IMR-90 (cell line): ENCODE results near the gene HMG20A. TPM values are rescaled to one million over a fixed set of nuclear protein-coding genes. Genes with fewer than 3 reads are reported as not detected.

Source experiments
- ATAC-seq: fragments of 200-7000 bp; cut with Tn5 transposase; 2 replicates; pipeline ENCODE4 v1.9.1; 2020; ENCODE audit warnings: low read depth, mild to moderate bottlenecking, moderate library complexity
- BruUV-seq: library from RNA; stranded (reverse); fragments of 400-500 nt; replicated peaks from 2 replicates; lab custom pipeline; 2021; lab: Mats Ljungman, UMichigan
- CTCF ChIA-PET: fragments of 300-600 bp; formaldehyde crosslinking; extraction: SDS; loops from one replicate; lab custom pipeline; 2021; ENCODE audit warnings: antibody characterized with exemption; lab: Yijun Ruan, JAX
- POLR2A ChIA-PET: fragments of 300-600 bp; sonication (Branson Sonifier 250); formaldehyde crosslinking; loops from one replicate; lab custom pipeline; 2022; ENCODE audit warnings: antibody characterized with exemption; ENCODE audit not compliant: unreplicated experiment; lab: Charles Lee
- DNase-seq: peaks from one replicate; pipeline ENCODE4 v3.0.0; 2013
- H2AFZ ChIP-seq: replicated peaks from 2 replicates; pipeline ENCODE3; 2013; ENCODE audit warnings: low read length, mild to moderate bottlenecking; ENCODE audit not compliant: poor library complexity
- H2AK5ac ChIP-seq: 2 replicates; pipeline ENCODE4 v1.6.1; 2013; ENCODE audit warnings: low read depth, low read length, inconsistent platforms
- H2AK9ac ChIP-seq: replicated peaks from 2 replicates; pipeline ENCODE3; 2013; ENCODE audit warnings: mild to moderate bottlenecking, low read depth, low read length, moderate library complexity; ENCODE audit not compliant: poor library complexity
- H2BK120ac ChIP-seq: 2 replicates; pipeline ENCODE4 v1.6.1; 2013; ENCODE audit warnings: low read depth, low read length, inconsistent platforms
- H2BK15ac ChIP-seq: 3 replicates; pipeline ENCODE4 v1.6.1; 2013; ENCODE audit warnings: low read depth, low read length, inconsistent platforms
- H2BK20ac ChIP-seq: 2 replicates; pipeline ENCODE4 v1.6.1; 2013; ENCODE audit warnings: low read depth, mild to moderate bottlenecking, inconsistent platforms, low read length, moderate library complexity
- H2BK5ac ChIP-seq: 2 replicates; pipeline ENCODE4 v1.6.1; 2013; ENCODE audit warnings: mild to moderate bottlenecking, low read depth, low read length, inconsistent platforms; ENCODE audit not compliant: poor library complexity, severe bottlenecking
- H3K14ac ChIP-seq: replicated peaks from 2 replicates; pipeline ENCODE4 v1.6.1; 2013; ENCODE audit warnings: low read depth, low read length, inconsistent platforms
- H3K18ac ChIP-seq: 2 replicates; pipeline ENCODE4 v1.6.1; 2013; ENCODE audit warnings: low read depth, low read length, control low read depth
- H3K23ac ChIP-seq: 2 replicates; pipeline ENCODE4 v1.6.1; 2013; ENCODE audit warnings: low read depth, low read length, inconsistent platforms
- H3K27ac ChIP-seq: 2 replicates; pipeline ENCODE4 v1.5.1; 2013; ENCODE audit warnings: mild to moderate bottlenecking, control low read depth, low read length; ENCODE audit not compliant: insufficient read depth
- H3K27me3 ChIP-seq: 2 replicates; pipeline ENCODE4 v1.6.1; 2013; ENCODE audit warnings: low read length; ENCODE audit not compliant: control insufficient read depth, insufficient read depth
- H3K36me3 ChIP-seq: 2 replicates; pipeline ENCODE4 v1.6.1; 2013; ENCODE audit warnings: low read length, mixed read lengths; ENCODE audit not compliant: control insufficient read depth, insufficient read depth
- H3K4ac ChIP-seq: 2 replicates; pipeline ENCODE4 v1.6.1; 2013; ENCODE audit warnings: low read depth, low read length, inconsistent platforms
- H3K4me1 ChIP-seq: 2 replicates; pipeline ENCODE4 v1.6.1; 2013; ENCODE audit warnings: low read length, mixed read lengths; ENCODE audit not compliant: control insufficient read depth, insufficient read depth
- H3K4me2 ChIP-seq: 2 replicates; pipeline ENCODE4 v1.6.1; 2013; ENCODE audit warnings: low read depth, mild to moderate bottlenecking, control low read depth, low read length, moderate library complexity
- H3K4me3 ChIP-seq: 2 replicates; pipeline ENCODE4 v1.5.1; 2013; ENCODE audit warnings: low read depth, mild to moderate bottlenecking, control low read depth, low read length, moderate library complexity; ENCODE audit not compliant: insufficient read depth
- H3K56ac ChIP-seq: 2 replicates; pipeline ENCODE4 v1.6.1; 2013; ENCODE audit warnings: low read length, inconsistent platforms; ENCODE audit not compliant: insufficient read depth; ENCODE audit errors: extremely low read depth
- H3K79me1 ChIP-seq, 2 experiments: 2 replicates each; pipeline ENCODE4 v1.6.1; 2013; ENCODE audit warnings: low read length in 2 of 2, inconsistent platforms in 1 of 2, low read depth in 1 of 2
- H3K9ac ChIP-seq: 2 replicates; pipeline ENCODE4 v1.6.1; 2013; ENCODE audit warnings: low read depth, low read length, control low read depth
- H3K9me1 ChIP-seq: 2 replicates; pipeline ENCODE4 v1.6.1; 2013; ENCODE audit warnings: low read length, inconsistent platforms; ENCODE audit not compliant: insufficient read depth
- H3K9me3 ChIP-seq: 2 replicates; pipeline ENCODE4 v1.6.1; 2013; ENCODE audit warnings: low read length; ENCODE audit not compliant: control insufficient read depth, insufficient read depth
- H4K20me1 ChIP-seq: 2 replicates; pipeline ENCODE4 v1.6.1; 2013; ENCODE audit warnings: low read length, inconsistent platforms; ENCODE audit not compliant: insufficient read depth
- H4K5ac ChIP-seq: 2 replicates; pipeline ENCODE4 v1.6.1; 2013; ENCODE audit warnings: mild to moderate bottlenecking, low read depth, low read length, control low read depth
- H4K8ac ChIP-seq, 2 experiments: 2 replicates each; pipeline ENCODE4 v1.6.1; 2013; ENCODE audit warnings: low read depth in 2 of 2, low read length in 2 of 2, control low read depth in 1 of 2, inconsistent platforms in 1 of 2
- H4K91ac ChIP-seq: 2 replicates; pipeline ENCODE4 v1.6.1; 2013; ENCODE audit warnings: low read depth, low read length, inconsistent platforms; ENCODE audit not compliant: insufficient read depth
- FOS ChIP-seq: fragments of 150-350 bp; IDR thresholded peaks from 2 replicates; pipeline ENCODE4 v1.6.1; 2016; ENCODE audit warnings: low read depth, low read length
- MXI1 ChIP-seq: IDR thresholded peaks from 2 replicates; pipeline ENCODE4 v1.6.1; 2012; ENCODE audit warnings: low read depth, mild to moderate bottlenecking, low read length, moderate library complexity, borderline replicate concordance
- RFX5 ChIP-seq: IDR thresholded peaks from 2 replicates; pipeline ENCODE4 v1.8.0; 2012; ENCODE audit warnings: low read depth, mild to moderate bottlenecking, low read length, moderate library complexity
- WGBS, 2 experiments: methylation state at CpG; one replicate each; pipeline versions ENCODE4 v1.1.5 to v1.1.7; 2013; ENCODE audit warnings: missing lambda C conversion rate in 2 of 2; ENCODE audit not compliant: insufficient read length in 1 of 2; ENCODE audit errors: extremely low coverage in 2 of 2; 5-methylcytosine and 5-hydroxymethylcytosine counted together
- dilution Hi-C: fragments of 300-500 bp; cut with HindIII; formaldehyde crosslinking; loops from one replicate; pipeline ENCODE4 v1.14.3; 2018; ENCODE audit warnings: low sequenced_read_pairs; ENCODE audit not compliant: unreplicated experiment
- in situ Hi-C: fragments of 300-500 bp; cut with MboI; formaldehyde crosslinking; loops from 3 replicates; pipeline ENCODE4 v1.14.3; 2019; ENCODE audit warnings: low sequenced_read_pairs, inconsistent platforms, mixed read lengths
- intact Hi-C: fragments of 100-400 bp; cut with micrococcal nuclease; formaldehyde crosslinking; loops from 2 replicates; pipeline ENCODE4 v1.10.0; 2022
- polyA plus RNA-seq, 3 experiments: library from polyadenylated mRNA; depleted of rRNA; stranded (reverse); fragments of >200 nt; gene quantifications; 2 replicates each; pipeline ENCODE4 v1.2.3, GENCODE V29; 2012; ENCODE audit warnings: low replicate concordance in 1 of 3
- total RNA-seq: library from RNA; depleted of rRNA; stranded (reverse); fragments of >200 nt; gene quantifications from 2 replicates; pipeline ENCODE4 v1.2.3, GENCODE V29; 2012

HMG20A gene
- total and polyA plus RNA-seq, 2 of the 4 experiments (the other 2 are of a cell fraction): 22.3 to 25.3 TPM

GRCh38 chr15:77504871-77505270 lies 84.2 kb downstream of the HMG20A start:
- BruUV-seq: no TSS peak
- peaks cover 10% of the 10 kb centered on the region for H3K9me1 ChIP-seq
- no peak overlapping the region for H4K8ac ChIP-seq
- in situ Hi-C loops (no loop called here), intact Hi-C loops (no loop called here), dilution Hi-C loops (no loop called here)
- H3K4ac ChIP-seq: no peak overlapping the region
- H3K4me2 ChIP-seq: no peak overlapping the region
- no peak overlapping the region for H2AK9ac ChIP-seq
- no peak overlapping the region for H3K56ac ChIP-seq
- ATAC-seq: no peak
- no peak overlapping the region for H3K14ac ChIP-seq
- ChIA-PET CTCF (interaction anchor here (0.6 kb wide), 1 partner anchor 387 kb away, joined by 3 read pairs; no protein-coding TSS in a partner anchor), POLR2A (no interaction called here)
- no peak overlapping the region for H3K18ac ChIP-seq
- no peak overlapping the region for H2BK15ac ChIP-seq
- DNase-seq: no peak
- no peak overlapping the region for H3K23ac ChIP-seq
- no peak overlapping the region for H2BK20ac ChIP-seq
- no peak for TF ChIP-seq RFX5
- no peak for TF ChIP-seq MXI1
- TF ChIP-seq FOS: no peak
- H3K27me3 ChIP-seq: no peaks in the 10 kb centered on the region
- H3K79me1 ChIP-seq: no peaks in the 10 kb centered on the region
- H3K4me3 ChIP-seq: no peak overlapping the region
- no peaks in the 10 kb centered on the region for H3K9me3 ChIP-seq
- H4K5ac ChIP-seq: no peak overlapping the region
- WGBS, 2 experiments: 81% methylated on average over 3 of the region's 6 CpGs; no CpG with 5 or more reads in 1 of the 2 experiments
- no peaks in the 10 kb centered on the region for H4K20me1 ChIP-seq
- no peak overlapping the region for H3K9ac ChIP-seq
- H4K91ac ChIP-seq: no peak overlapping the region
- no peak overlapping the region for H2BK5ac ChIP-seq
- H2BK120ac ChIP-seq: no peak overlapping the region
- H3K4me1 ChIP-seq: peaks cover 15% of the 10 kb centered on the region
- H2AK5ac ChIP-seq: no peak overlapping the region
- H3K27ac ChIP-seq: no peak overlapping the region
- H3K36me3 ChIP-seq: no peaks in the 10 kb centered on the region
- no peak overlapping the region for H2AFZ ChIP-seq
